GM10847 (cell line): ENCODE measurements around the gene ZNF473.
A peak's percentile ranks its signal among the peaks of the same experiment; 100 is the strongest.

Experiments
- POLR2A ChIP-seq: IDR thresholded peaks from 2 replicates; pipeline ENCODE4 v1.6.1; 2011; ENCODE audit not compliant: insufficient read length; ENCODE audit errors: extremely low read depth

The ZNF473 gene

GRCh38 chr19:50025794-50026549, at the start of gene ZNF473:
Gene ZNF473 (plus strand): TSS chr19:50026005. CDS start chr19:50031083, 5,078 bp downstream.
- TF ChIP-seq POLR2A: peak; percentile 78

DNA sequence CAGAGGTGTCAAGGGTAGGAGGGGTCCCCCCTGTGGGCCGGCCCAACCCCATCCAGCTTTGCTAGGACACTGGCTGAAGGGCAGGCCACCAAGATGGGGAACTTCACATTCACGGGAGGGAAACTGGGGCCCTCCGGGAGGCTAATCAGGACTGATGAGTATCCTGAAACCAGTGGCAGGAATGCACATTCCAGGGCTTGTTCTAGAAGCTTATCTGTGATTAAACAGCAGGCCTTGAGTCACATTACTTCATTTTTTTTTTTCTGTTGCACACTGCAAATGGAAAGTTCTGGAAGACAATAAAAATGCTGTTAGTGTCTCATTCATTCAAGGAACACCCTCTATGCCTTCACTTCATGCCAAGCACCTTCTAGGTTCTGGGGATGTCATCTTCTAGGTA, 49.3 kb upstream of the ZNF473 start:
- no peak for TF ChIP-seq POLR2A

DNA sequence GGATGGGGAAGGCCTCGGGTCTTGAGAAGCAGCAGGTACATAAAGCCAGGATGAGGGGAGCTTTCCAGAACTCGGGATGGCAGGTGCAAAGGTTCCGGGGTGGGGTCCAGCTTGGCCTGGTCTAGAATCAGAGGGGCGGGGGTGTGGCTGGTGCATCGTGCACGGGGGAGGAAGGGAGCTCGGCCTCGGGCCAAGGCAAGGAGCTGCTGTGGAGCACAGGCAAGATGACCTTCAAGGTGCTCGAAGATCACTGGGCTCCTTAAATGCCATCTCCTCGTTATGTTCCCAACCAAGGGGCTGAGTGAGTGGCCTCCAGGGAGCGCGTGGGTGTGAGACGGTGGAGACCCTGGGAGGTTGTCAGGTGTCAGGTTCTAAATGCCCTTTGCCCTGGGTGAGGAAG, 48.7 kb upstream of the ZNF473 start:
- TF ChIP-seq POLR2A: no peak

DNA sequence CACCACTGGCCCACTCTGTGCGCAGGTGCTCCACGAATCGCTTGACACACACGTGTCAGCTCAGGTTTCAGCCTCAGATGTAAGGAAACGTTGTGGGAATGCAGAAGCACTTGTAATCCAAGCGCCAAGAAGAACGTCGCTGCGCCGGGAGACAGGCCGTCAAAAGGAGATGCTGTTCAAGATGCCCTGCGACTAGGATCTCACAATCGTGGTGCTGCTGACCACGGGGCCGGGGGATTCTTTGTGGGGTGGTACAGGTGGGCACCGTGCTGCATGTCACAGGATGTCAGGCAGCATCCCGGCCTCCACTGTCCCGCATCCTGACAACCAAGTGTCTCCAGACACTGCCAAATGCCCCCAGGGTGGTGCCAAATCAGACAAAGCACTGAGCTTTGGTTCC, 47.9 kb upstream of the ZNF473 start:
- TF ChIP-seq POLR2A: no peak

- no peak for TF ChIP-seq POLR2A
Observed at GRCh38 chr19:49978324-49978723, 47.5 kb upstream of the ZNF473 start.

- TF ChIP-seq POLR2A: no peak
Observed at GRCh38 chr19:49981603-49982593, 43.9 kb upstream of the ZNF473 start.

DNA sequence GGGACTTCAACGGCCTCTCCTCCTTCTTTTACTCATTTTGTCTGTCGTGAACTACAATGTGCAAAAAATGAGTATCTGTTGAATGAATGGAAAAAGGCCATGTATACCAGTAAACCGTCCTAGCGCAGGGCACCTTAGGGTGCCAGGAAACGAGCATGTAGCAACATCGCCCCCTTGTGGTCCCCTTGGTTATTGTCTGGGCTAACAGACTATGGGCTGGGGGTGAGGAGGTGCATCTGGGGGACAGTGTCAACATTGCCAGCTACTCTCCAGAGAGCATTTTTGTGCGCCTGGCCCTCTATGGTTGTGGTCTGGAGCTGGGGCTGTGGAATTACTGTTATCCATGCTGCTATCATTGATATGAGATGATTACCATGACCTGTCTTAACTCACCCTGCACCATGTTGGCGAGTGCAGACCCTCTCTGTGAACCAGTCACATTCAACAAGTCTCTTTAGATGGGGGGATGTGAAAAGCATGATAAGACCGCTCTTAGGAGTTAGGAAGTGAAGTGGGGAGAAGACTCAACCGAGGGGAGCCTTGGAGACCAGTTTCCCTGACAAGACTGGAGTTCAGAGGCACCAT, 42.1 kb upstream of the ZNF473 start:
- TF ChIP-seq POLR2A: no peak

DNA sequence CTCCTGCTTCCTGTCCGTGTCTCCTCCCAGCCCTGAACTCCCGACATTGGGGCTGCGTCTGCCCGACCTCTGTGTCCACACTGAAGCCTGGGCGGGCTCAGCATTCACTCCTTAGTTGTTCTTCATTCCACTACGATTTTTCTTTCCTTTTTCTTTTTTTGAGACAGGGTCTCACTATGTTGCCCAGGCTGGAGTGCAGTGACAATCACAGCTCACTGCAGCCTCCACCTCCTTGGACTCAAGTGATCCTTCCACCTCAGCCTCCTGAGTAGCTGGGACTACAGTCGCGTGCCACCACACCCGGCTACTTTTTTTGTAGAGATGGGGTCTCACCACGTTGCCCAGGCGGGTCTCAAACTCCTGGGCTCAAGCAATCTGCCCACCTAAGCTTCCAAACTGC, 41.3 kb upstream of the ZNF473 start:
- TF ChIP-seq POLR2A: no peak

- no peak for TF ChIP-seq POLR2A
Observed at GRCh38 chr19:49985871-49986270, 39.9 kb upstream of the ZNF473 start.

DNA sequence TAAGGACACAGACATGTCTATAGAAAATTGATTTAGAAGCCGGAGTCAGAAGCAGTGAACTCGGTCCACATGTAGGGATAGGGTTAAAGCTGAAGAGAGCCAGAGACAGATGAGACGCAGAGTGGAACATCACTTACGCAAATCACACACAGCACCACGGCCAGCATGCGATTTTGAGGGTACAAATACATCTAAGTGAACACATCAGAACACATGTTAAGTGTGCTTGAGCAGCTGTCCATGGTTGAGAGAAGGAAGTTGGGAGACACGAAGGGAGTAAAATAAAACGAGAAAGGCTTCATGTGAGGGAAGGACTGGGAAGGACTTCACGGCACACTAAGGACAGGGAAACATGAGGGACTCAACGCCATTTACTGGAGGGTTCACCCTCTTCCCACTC, 39.5 kb upstream of the ZNF473 start:
- TF ChIP-seq POLR2A: no peak

- TF ChIP-seq POLR2A: no peak
Observed at GRCh38 chr19:49987159-49987698, 38.6 kb upstream of the ZNF473 start.

DNA sequence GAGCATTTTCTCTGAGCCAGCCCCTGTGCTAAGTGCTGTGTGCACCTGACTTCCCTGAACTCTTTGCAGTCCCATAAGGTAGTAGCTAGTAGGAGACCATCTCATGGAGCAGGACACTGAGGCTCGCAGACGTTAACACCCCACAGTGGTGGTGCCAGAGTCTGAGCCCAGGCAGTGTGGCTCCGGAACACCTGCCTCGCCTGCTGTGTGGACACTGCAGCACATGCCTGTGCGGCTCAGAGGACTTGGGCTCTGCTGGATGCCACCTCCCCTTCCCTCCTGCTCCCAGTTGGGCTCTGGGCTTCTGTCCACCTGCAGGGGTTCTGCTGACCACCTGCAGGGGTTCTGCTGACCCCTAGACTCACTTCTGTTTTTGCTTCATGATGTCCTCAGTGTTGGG, 37.8 kb upstream of the ZNF473 start:
- TF ChIP-seq POLR2A: no peak

- no peak for TF ChIP-seq POLR2A
Observed at GRCh38 chr19:49988433-49988832, 37.4 kb upstream of the ZNF473 start.

DNA sequence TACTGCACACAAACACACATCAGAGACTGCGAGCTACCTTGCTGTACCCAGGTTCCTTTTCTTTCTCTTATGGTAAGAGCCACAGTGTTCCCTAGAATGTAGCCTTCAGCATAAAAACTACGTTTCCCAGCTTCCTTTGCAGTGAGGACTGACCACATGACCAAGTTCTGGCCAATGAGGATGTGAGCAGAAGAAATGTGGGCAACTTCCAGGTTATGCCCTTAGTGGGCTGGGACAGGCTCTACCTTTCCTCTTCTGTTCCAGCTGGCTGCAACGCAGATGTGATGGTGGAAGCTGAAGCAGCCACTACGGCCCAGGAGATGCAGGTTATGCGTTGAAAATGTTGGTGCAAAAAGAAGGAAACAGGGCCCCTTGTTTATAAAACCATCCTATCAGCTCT, 28.1 kb upstream of the ZNF473 start:
- TF ChIP-seq POLR2A: no peak

- TF ChIP-seq POLR2A: no peak
Observed at GRCh38 chr19:49999371-50000010, 26.3 kb upstream of the ZNF473 start.

DNA sequence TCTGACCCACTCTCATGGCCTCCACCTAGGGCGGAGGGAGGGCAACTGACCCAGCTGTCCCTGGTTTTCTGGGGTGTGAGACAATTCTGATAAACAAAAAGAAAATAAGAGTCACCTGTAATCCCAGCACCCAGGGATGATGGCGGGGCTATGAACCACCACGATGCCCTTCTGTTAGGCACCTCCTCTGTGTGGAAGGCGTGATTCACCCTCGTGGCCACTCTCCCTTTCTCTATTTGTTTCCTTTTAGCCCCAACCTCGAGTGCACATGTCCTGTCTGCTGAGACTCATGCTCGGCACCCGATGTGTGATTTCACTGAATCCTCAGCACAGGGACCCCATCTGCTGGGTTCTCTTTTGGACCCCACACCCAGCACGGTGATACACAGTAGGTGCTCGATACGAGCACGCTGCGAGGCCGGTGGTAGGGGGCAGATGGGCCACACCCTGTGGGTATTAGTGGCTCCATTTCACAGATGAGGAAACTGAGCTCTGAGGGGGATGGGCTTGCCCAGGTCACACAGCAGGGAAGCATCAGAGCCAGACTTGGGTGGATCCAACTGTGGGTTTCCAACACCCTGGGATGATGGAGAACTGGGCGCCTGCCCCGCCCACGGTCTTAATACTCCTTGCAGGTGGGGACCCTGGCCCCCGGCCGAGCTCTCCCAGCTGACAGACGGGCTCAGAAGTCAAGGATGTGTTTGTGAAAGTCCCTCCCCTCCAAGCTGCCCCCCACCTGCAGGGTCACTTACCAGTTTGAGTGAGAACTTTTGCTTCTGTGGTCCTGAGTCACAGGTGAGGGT, 25.6 kb upstream of the ZNF473 start:
- no peak for TF ChIP-seq POLR2A
